H9 (cell line): ENCODE measurements around the gene AMDHD1. TPM values are rescaled to one million over a fixed set of nuclear protein-coding genes. Genes with fewer than 3 reads are reported as not detected.

ENCODE experiments used
- DNase-seq: peaks from one replicate; pipeline ENCODE4 v3.0.0-alpha.2; 2017
- H2AFZ ChIP-seq: one replicate; pipeline ENCODE4 v1.6.1; 2013; ENCODE audit warnings: mild to moderate bottlenecking, low read length, control low read depth, moderate library complexity
- H2AK5ac ChIP-seq: 2 replicates; pipeline ENCODE4 v1.6.1; 2013; ENCODE audit warnings: low read length, control low read depth, mixed read lengths; ENCODE audit not compliant: insufficient read length
- H2BK120ac ChIP-seq: one replicate; pipeline ENCODE4 v1.6.1; 2013; ENCODE audit warnings: low read depth, mild to moderate bottlenecking, low read length, control low read depth, inconsistent platforms; ENCODE audit not compliant: poor library complexity, severe bottlenecking
- H2BK12ac ChIP-seq: 2 replicates; pipeline ENCODE4 v1.6.1; 2013; ENCODE audit warnings: low read length, control low read depth, mixed read lengths, low read depth; ENCODE audit not compliant: insufficient read length
- H2BK15ac ChIP-seq: 2 replicates; pipeline ENCODE4 v1.6.1; 2013; ENCODE audit warnings: low read depth, low read length, control low read depth
- H2BK20ac ChIP-seq: one replicate; pipeline ENCODE4 v1.6.1; 2013; ENCODE audit warnings: low read depth, mild to moderate bottlenecking, low read length, control low read depth, inconsistent platforms; ENCODE audit not compliant: poor library complexity, severe bottlenecking
- H2BK5ac ChIP-seq: 2 replicates; pipeline ENCODE4 v1.6.1; 2013; ENCODE audit warnings: low read length, control low read depth, mixed read lengths; ENCODE audit not compliant: insufficient read length
- H3K14ac ChIP-seq: 2 replicates; pipeline ENCODE4 v1.6.1; 2013; ENCODE audit warnings: low read length, control low read depth; ENCODE audit not compliant: insufficient read depth
- H3K18ac ChIP-seq: 2 replicates; pipeline ENCODE4 v1.6.1; 2013; ENCODE audit warnings: low read depth, mild to moderate bottlenecking, mixed read lengths, low read length, control low read depth; ENCODE audit not compliant: insufficient read length
- H3K23ac ChIP-seq: 2 replicates; pipeline ENCODE4 v1.6.1; 2013; ENCODE audit warnings: low read length, control low read depth, mixed read lengths, low read depth; ENCODE audit not compliant: insufficient read length
- H3K23me2 ChIP-seq: 2 replicates; pipeline ENCODE4 v1.6.1; 2013; ENCODE audit warnings: low read depth, mild to moderate bottlenecking, mixed read lengths, low read length, control low read depth; ENCODE audit not compliant: insufficient read length, poor library complexity, severe bottlenecking
- H3K27ac ChIP-seq: 2 replicates; pipeline ENCODE4 v1.5.1; 2013; ENCODE audit warnings: low read length, control low read depth, mixed read lengths, low read depth; ENCODE audit not compliant: insufficient read length
- H3K27me3 ChIP-seq: 2 replicates; pipeline ENCODE4 v1.6.1; 2013; ENCODE audit warnings: low read length, control low read depth, inconsistent platforms; ENCODE audit not compliant: insufficient read depth
- H3K4ac ChIP-seq: 2 replicates; pipeline ENCODE4 v1.6.1; 2013; ENCODE audit warnings: low read depth, mild to moderate bottlenecking, control low read depth, inconsistent platforms, low read length, moderate library complexity
- H3K4me1 ChIP-seq: 2 replicates; pipeline ENCODE4 v1.6.1; 2013; ENCODE audit warnings: low read length, control low read depth, inconsistent platforms; ENCODE audit not compliant: insufficient read depth
- H3K4me2 ChIP-seq: 2 replicates; pipeline ENCODE4 v1.6.1; 2013; ENCODE audit warnings: low read length, control low read depth, mixed read lengths; ENCODE audit not compliant: insufficient read length, insufficient read depth
- H3K56ac ChIP-seq: 2 replicates; pipeline ENCODE4 v1.6.1; 2013; ENCODE audit warnings: low read depth, mild to moderate bottlenecking, mixed read lengths, low read length, control low read depth; ENCODE audit not compliant: insufficient read length
- H3K79me1 ChIP-seq: 2 replicates; pipeline ENCODE4 v1.6.1; 2013; ENCODE audit warnings: low read depth, mild to moderate bottlenecking, moderate library complexity, low read length, control low read depth, inconsistent platforms; ENCODE audit not compliant: insufficient read depth, poor library complexity, severe bottlenecking
- H3K79me2 ChIP-seq: 2 replicates; pipeline ENCODE4 v1.6.1; 2013; ENCODE audit warnings: low read length, control low read depth, inconsistent platforms; ENCODE audit not compliant: insufficient read depth
- H3K9ac ChIP-seq: 2 replicates; pipeline ENCODE4 v1.6.1; 2013; ENCODE audit warnings: low read length, control low read depth, mixed read lengths; ENCODE audit not compliant: insufficient read length; ENCODE audit errors: extremely low read depth
- H3K9me3 ChIP-seq: one replicate; pipeline ENCODE4 v1.6.1; 2013; ENCODE audit warnings: low read depth, low read length, inconsistent platforms; ENCODE audit not compliant: control insufficient read depth
- H3T11ph ChIP-seq: one replicate; pipeline ENCODE4 v1.6.1; 2013; ENCODE audit warnings: mild to moderate bottlenecking, low read length, control low read depth, inconsistent platforms
- H4K20me1 ChIP-seq: one replicate; pipeline ENCODE4 v1.6.1; 2013; ENCODE audit not compliant: control insufficient read depth, insufficient read length, insufficient read depth
- H4K5ac ChIP-seq: 2 replicates; pipeline ENCODE4 v1.6.1; 2013; ENCODE audit warnings: low read depth, mild to moderate bottlenecking, mixed read lengths, low read length, control low read depth; ENCODE audit not compliant: insufficient read length
- H4K8ac ChIP-seq: replicated peaks from 2 replicates; pipeline ENCODE4 v1.6.1; 2013; ENCODE audit warnings: low read length, control low read depth, mixed read lengths, low read depth; ENCODE audit not compliant: insufficient read length
- H4K91ac ChIP-seq: 2 replicates; pipeline ENCODE4 v1.6.1; 2013; ENCODE audit warnings: low read depth, mild to moderate bottlenecking, moderate library complexity, mixed read lengths, low read length, control low read depth; ENCODE audit not compliant: insufficient read length
- H3K27ac Mint-ChIP-seq, 3 experiments: 2 replicates in 2 of 3; 3 replicates in 1 of 3; pipeline ENCODE4 v1.8.0; 2020 to 2021; ENCODE audit warnings: mixed read lengths in 3 of 3, mild to moderate bottlenecking in 1 of 3, moderate library complexity in 1 of 3
- H3K27me3 Mint-ChIP-seq: 2 replicates; pipeline ENCODE4 v1.8.0; 2021; ENCODE audit warnings: low read depth, mild to moderate bottlenecking, moderate library complexity, mixed read lengths
- H3K36me3 Mint-ChIP-seq, 3 experiments: 2 replicates in 2 of 3; 3 replicates in 1 of 3; pipeline ENCODE4 v1.8.0; 2020 to 2021; ENCODE audit warnings: low read depth in 3 of 3, mixed read lengths in 3 of 3; ENCODE audit not compliant: insufficient read depth in 1 of 3
- H3K4me1 Mint-ChIP-seq, 2 experiments: 2 replicates each; pipeline ENCODE4 v1.8.0; 2020; ENCODE audit warnings: mixed read lengths in 2 of 2
- H3K4me3 Mint-ChIP-seq, 2 experiments: 2 replicates in 1 of 2; 3 replicates in 1 of 2; pipeline ENCODE4 v1.8.0; 2020 to 2021; ENCODE audit warnings: mild to moderate bottlenecking in 2 of 2, mixed read lengths in 2 of 2, moderate library complexity in 1 of 2
- H3K9me3 Mint-ChIP-seq, 2 experiments: 2 replicates in 1 of 2; 3 replicates in 1 of 2; pipeline ENCODE4 v1.8.0; 2020; ENCODE audit warnings: mild to moderate bottlenecking in 2 of 2, mixed read lengths in 2 of 2, moderate library complexity in 1 of 2
- WGBS: extraction: QIAGEN DNeasy Blood & Tissue Kit; methylation state at CpG from one replicate; pipeline ENCODE4 v1.1.7; 2013; ENCODE audit warnings: missing lambda C conversion rate, low lambda C conversion rate, mixed read lengths; ENCODE audit not compliant: insufficient read length; ENCODE audit errors: extremely low coverage; 5-methylcytosine and 5-hydroxymethylcytosine counted together
- total RNA-seq: library from RNA; stranded (reverse); gene quantifications from 2 replicates; pipeline ENCODE4 v1.2.1, GENCODE V29; 2021
- TF ChIP-seq, protein P1 (sequence below): fragments of 200-600 bp; sonication (generic); conservative IDR thresholded peaks from 3 replicates; pipeline ENCODE4 v1.8.0; 2021; ENCODE audit warnings: antibody characterized with exemption, mild to moderate bottlenecking

Gene AMDHD1
- total RNA-seq, 1 experiment from 2014 or later = 0.42 TPM

DNA sequence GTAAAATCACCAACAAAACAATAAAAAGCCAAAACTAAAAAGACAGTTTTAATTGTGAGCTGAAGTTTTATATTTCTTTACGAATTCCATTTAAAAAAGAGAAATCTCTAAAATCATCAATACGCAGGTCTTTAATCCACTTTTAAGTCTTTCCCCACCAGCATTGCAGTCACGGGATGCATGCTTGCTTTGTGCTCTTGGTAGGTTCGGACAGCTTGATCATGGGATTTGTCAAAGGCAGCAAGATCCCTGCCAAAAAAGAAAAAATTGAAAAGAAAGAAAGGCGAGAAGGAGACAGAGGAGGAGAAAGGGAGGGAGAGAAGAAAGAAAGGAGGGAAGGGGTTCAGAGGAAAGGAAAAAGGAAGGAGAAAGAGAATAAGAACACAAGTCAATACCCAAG, 57.7 kb downstream of the AMDHD1 start:
- no peaks in the 10 kb centered on the region for H3K9me3 ChIP-seq
- peak overlapping the region in 1 of 3 experiments; percentile 32; a peak in 1 of 7 replicates for H3K27ac Mint-ChIP-seq
- no peak for DNase-seq
- no peak overlapping the region for H3T11ph ChIP-seq
- no peak overlapping the region for H4K91ac ChIP-seq
- H3K4me1 Mint-ChIP-seq = peaks cover 6 to 8% of the 10 kb centered on the region in 2 experiments
- no peak overlapping the region for H2BK15ac ChIP-seq
- H2BK120ac ChIP-seq = no peak overlapping the region
- no peaks in the 10 kb centered on the region for H3K23me2 ChIP-seq
- H2BK20ac ChIP-seq = no peak overlapping the region
- no peaks in the 10 kb centered on the region for H3K79me1 ChIP-seq
- H3K14ac ChIP-seq = no peak overlapping the region
- no peaks in the 10 kb centered on the region for H3K79me2 ChIP-seq
- H3K4me2 ChIP-seq = no peak overlapping the region
- no peak overlapping the region for H4K5ac ChIP-seq
- H4K20me1 ChIP-seq = no peaks in the 10 kb centered on the region
- H3K27me3 Mint-ChIP-seq = no peaks in the 10 kb centered on the region
- H3K56ac ChIP-seq = no peak overlapping the region
- no peak overlapping the region for H2AFZ ChIP-seq
- H2BK12ac ChIP-seq = no peak overlapping the region
- no peak overlapping the region for H3K27ac ChIP-seq
- no peak overlapping the region for H3K4me3 Mint-ChIP-seq
- no peak overlapping the region for H3K4ac ChIP-seq
- H3K36me3 Mint-ChIP-seq = peaks cover 9 to 32% (median 32%) of the 10 kb centered on the region in 3 experiments; a peak in 6 of 7 replicates
- no peaks in the 10 kb centered on the region for H3K9me3 Mint-ChIP-seq
- no peak overlapping the region for H4K8ac ChIP-seq
- H3K18ac ChIP-seq = no peak overlapping the region
- H3K9ac ChIP-seq = no peak overlapping the region
- H3K23ac ChIP-seq = no peak overlapping the region
- WGBS = no CpG with 5 or more reads among the region's 5 CpGs
- no peak overlapping the region for H2AK5ac ChIP-seq
- H2BK5ac ChIP-seq = no peak overlapping the region
- TF ChIP-seq, protein P1, sequence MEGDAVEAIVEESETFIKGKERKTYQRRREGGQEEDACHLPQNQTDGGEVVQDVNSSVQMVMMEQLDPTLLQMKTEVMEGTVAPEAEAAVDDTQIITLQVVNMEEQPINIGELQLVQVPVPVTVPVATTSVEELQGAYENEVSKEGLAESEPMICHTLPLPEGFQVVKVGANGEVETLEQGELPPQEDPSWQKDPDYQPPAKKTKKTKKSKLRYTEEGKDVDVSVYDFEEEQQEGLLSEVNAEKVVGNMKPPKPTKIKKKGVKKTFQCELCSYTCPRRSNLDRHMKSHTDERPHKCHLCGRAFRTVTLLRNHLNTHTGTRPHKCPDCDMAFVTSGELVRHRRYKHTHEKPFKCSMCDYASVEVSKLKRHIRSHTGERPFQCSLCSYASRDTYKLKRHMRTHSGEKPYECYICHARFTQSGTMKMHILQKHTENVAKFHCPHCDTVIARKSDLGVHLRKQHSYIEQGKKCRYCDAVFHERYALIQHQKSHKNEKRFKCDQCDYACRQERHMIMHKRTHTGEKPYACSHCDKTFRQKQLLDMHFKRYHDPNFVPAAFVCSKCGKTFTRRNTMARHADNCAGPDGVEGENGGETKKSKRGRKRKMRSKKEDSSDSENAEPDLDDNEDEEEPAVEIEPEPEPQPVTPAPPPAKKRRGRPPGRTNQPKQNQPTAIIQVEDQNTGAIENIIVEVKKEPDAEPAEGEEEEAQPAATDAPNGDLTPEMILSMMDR = no peak
- no peaks in the 10 kb centered on the region for H3K27me3 ChIP-seq
- H3K4me1 ChIP-seq = no peaks in the 10 kb centered on the region
